Amniotic epithelial cell (primary cell): ENCODE results near the gene TCEANC.
"Not testable (repeated sequence)": the region's sequence is repeated elsewhere in the genome, so short reads cannot be mapped to it uniquely, and the experiment has no call there.

ENCODE experiments used
- DNase-seq: peaks from one replicate; pipeline ENCODE4 v3.0.0-alpha.2; 2010; ENCODE audit warnings: low read depth

TCEANC gene

DNA sequence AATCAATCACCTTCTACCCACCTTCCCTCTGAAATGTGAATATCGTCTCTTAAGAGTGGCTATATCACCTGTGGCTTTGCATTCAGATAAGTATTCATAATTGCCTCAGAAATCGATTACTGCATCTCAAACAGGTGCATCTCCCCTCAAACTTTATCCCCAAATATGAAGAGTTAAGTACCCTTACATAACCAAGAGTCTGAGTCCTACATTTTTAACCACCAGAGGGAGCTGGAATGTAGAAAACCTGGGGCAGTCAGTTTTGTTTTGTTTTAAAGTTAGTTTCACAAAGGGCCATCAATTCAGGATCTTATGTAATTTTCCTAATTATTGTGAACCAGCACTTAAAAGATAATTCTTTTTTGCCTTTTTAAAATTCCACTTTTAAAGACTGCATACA, 5.7 kb downstream of the TCEANC start:
- peak; percentile 59 for DNase-seq

DNA sequence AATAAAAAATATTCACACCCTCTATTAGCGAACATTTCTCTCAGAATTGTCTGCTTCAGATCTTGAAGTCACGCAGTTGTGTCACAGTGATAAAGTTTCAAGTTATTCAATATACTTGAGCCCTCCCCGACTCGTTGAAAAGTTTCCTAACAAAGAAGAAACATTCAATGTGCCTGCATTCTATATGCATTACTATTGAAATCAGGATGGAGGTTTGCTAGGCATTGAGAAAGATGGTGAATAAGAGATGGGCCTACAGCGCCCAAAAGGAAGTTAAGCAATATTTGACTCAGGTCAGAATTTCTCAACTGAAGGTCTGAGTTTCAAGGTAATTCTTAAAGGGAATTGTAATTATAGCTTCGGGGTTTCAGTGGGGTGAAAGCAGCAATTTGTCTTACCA, 6.1 kb downstream of the TCEANC start:
- peak; percentile 86 for DNase-seq

DNA sequence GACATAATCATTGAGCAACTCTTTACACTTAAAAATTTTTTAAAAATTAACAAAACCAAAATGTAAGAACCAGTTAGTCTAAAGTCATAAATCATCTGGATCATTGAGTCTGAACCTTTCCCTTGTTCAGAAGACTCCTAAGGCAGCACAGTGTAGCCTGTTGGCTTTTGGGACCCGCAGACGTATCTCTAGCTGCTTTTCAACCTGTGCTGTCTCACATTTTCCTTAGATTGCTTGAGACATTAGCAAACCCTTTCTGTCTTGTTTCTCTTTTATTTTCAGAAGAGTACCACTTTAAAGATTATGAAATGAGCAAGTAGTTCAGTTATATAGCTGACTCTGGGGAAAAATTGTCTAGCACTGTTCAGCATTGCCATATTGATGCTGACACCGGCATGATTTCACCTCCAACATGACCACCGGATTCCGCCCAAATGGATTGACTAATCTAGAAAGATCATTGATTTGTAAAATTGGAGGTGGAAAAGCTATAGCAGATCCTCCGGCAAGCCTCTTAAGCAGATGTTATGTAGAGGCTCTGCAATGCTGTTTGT, 8.9 kb downstream of the TCEANC start:
- peak; percentile 18 for DNase-seq

DNA sequence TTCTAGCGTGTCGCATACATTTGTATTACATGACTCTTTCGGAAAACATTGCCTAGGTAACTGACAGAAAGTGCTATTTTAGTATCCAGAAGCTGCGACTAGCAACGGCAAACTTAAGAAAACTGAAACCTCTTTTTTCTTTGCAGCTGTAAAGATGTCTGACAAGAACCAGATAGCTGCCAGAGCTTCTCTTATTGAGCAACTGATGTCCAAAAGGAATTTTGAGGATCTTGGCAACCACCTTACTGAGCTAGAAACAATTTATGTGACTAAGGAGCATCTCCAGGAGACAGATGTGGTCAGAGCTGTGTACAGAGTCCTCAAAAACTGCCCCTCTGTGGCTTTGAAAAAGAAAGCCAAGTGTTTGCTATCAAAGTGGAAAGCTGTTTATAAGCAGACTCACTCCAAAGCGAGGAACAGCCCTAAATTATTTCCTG, 9.4 kb downstream of the TCEANC start:
- DNase-seq = peak; percentile 94

DNA sequence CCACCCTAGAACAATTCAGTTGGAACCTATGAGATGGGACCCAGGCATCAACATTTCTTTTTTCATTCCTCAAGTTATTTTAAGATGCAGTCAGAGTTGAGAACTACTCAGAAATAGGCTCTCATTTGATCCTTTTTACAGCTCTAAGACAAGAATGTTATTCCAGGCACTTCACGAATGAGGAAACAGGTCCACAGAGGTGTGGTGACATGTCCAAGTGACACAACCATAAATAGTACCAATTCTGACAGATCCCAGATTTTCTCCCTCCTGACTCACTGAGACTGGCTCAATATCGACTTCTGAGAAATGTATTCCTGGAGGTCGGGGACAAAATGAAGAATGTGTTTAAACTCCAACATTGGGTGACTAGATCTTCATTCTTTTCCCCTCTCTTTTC, 11.1 kb downstream of the TCEANC start:
- DNase-seq = no peak

DNA sequence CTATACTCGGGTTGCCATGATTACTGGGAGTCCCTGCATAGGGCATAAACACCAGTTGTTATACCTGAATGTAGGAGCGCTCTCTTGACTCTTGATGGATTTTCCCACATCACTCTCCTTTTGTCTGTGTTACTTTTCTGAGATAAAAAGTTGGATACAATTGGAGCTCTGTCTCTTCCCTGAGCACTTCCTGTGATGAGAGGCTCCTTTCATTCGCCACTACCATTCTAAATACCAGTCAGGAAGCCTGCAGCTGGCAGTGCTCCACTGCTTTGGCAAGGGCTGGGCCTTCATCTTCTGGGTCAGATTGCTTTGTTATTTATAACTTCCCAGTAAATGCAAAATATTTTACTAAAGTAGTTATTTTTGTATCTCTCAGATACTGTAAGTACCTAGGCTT, 13.9 kb downstream of the TCEANC start:
- no peak for DNase-seq

DNA sequence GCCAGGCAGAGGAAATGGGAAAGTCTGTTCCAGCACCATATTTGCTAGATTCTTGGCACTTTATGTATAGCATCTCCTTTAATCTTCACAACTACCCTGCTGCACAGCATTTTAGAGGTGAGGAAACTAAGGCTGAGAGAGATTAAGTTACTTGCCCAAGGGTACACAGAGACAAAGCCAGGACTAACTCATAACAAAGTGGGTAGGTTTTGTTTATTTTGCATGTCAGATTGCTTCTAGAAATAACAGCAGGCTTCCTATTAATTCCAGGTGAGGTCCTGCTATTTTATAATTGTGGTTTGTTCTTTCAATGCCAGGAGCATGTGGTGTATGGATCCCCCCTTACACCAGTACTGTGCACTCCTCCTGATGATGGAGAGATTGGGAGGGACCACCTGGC, 15.0 kb downstream of the TCEANC start:
- no peak for DNase-seq

DNA sequence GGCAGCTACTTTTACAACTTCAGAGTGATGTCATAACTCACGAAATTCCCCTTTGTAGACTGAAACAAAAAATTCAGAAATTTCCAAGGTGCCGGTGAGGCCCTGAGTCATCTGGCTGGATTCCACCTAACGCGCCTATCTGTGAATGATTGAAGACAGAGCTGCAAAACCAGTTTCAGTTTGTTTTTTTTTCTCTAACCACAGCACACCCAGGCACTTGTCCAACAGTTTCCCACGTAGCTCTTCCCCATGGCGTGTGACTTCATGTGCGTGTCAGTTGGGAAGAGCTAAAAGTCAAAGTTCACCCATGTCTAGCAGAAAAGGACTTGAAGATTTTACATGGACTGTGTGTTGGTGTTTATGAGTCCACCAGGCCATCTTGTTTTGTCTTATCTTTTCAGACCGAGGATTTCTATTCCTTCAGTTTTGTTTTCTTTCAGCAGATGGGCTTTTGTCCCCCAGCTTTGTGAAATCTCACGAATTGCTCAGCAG, 16.4 kb downstream of the TCEANC start:
- peak; percentile 97 for DNase-seq

DNA sequence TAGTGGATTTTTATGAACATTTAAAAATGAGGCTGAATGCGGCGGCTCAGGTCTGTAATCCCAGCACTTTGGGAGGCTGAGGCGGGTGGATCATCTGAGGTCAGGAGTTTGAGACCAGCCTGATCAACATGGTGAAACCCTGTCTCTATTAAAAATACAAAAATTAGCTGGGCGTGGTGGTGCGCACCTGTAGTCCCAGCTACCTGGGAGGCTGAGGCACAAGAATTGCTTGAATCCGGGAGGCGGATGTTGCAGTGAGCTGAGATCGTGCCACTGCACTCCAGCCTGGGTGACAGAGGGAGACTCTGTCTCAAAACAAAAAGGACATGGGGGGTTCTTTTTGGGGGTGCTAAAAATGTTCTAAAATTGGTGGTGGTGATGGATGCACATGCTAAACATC, 16.8 kb downstream of the TCEANC start:
- not testable (repeated sequence) for DNase-seq

DNA sequence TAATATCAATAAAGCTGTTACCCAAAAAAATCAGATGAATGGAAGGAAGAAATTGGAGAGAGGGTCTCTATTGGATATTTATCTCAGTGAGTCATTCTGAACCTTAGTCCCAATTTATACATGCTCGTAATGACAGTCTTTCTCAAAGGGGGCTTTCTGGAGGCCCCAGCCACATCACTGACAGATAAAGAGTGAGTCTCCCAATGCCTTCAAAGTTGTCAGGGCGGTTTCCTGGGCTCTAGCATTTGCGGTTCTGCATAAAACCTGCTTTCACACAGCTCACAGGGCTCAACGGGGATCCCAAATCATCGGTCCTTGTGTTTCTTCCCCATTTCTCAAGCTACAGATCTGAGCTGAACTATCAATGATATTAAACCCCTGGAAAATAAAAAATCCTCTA, 17.3 kb downstream of the TCEANC start:
- no peak for DNase-seq

DNA sequence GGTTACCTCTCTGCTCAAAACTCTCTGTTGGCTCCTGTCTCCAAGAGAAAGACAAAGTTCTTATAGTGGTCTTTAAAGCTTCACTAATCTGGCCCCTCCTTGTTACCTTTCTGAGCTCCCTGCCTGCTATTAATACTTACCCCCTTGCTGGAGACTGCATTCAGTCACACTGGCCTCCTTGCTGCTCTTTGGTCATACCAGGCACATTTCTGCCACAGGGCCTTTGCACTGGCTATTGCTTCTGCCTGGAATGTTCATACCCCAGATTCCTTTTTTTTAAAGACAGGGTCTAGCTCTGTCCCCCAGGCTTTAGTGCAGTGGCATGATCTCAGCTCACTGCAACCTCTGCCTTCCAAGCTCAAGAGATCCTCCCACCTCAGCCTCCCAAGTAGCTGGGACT, 20.1 kb downstream of the TCEANC start:
- DNase-seq = no peak

DNA sequence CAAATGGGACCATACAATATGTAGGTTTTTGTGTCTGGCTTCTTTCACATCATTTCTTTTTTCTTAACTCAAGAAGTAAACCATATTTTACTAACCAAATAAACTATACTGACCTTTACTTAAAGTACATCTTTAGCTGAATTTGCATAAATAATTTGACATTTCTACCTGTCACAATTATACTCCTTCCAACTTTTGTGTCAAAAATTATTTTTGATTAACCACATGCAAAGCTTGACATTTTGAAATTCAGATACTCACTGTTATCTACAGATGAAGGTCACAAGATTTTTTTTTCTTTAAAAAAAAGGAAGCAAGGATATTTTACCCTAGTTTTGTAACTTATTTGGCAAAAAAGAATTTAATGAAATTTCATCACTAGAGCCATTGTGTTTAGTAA, 23.9 kb downstream of the TCEANC start:
- DNase-seq = no peak

DNA sequence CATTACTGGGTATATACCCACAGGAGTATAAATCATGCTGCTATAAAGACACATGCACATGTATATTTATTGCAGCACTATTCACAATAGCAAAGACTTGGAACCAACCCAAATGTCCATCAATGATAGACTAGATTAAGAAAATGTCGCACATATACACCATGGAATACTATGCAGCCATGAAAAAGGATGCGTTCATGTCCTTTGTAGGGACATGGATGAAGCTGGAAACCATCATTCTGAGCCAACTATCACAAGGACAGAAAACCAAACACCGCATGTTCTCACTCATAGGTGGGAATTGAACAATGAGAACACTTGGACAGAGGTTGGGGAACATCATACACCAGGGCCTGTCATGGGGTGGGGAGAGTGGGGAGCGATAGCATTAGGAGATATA, 26.8 kb downstream of the TCEANC start:
- DNase-seq = not testable (repeated sequence)

DNA sequence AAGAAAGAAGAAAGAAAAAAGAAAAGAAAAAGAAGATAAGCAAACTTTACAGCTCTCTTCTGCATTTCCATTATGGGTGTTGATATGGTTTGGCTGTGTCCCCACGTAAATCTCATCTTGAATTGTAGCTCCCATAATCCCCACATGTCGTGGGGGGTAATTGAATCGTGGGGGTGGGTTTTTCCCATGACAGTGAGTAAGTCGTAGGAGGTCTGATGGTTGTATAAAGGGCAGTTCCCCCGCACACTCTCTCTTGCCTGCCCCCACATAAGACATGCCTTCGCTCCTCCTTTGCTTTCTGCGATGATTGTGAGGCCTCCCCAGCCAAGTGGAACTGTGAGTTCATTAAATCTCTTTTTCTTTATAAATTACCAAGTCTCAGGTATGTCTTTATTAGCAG, 28.7 kb downstream of the TCEANC start:
- DNase-seq = no peak

DNA sequence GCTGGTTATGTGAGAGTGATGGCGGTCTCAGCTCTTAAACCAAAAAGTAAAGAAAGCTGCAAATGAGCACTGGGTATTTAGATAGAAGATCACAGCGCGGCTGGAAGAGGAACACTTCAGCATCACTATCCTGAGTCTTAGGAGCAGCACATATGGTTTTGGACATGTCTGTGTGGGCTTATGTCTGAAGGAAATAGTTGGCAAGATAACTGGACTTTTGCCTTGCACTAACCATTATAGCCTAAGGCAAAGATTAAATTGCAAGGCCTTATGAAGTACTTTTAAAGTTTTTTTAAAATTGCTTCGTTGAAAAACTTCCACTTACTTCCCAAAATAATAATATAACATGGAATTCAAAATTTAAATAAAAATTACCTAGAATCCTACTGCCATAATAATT, 31.4 kb downstream of the TCEANC start:
- no peak for DNase-seq

DNA sequence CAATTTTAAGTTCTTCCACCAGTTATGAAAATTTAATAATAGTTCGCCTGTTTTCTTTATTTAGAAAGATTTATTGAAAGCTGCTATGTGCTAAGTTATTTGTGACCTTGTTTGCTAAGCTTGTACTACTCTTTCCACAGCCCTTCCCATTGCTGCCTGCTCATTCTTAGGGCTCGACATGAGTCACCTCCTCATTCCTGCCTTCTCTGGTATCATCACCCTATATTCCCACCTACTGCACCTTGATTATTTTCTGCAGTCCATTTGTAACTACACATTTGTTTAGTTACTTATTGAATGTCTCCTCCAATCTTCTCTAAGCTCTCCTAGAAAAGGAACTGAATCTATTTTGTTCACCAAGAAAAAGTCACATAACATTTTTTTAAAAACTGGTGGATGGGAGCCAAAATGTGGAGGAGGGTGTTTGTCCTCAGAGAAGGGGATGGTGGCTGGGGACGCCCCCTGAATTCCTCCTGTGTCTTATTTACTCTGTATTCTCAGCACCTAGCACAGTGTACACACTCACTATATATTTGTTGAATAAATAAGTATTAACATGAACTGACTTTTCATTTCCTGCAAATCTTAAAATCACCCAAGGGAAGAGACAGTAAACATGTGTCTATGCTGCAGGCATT, 32.3 kb downstream of the TCEANC start:
- DNase-seq = peak; percentile 56

DNA sequence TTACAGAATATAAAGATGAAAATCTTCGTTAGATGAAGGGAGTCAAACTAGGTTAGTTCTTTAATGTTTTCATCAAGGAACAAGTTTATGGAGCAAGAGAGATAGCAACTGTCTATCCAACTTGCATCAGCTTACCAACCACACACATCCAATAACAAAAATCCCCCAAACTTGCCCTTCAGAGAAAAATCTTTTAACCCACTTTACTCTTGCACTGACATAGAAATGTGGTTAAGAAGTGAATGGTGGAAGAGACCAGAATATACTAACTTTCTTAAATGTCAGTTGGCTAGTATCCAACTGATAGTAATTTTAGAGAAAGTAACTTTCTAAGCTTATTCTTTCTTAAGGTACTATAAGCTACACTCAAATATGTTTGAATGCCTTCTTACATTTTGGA, 34.3 kb downstream of the TCEANC start:
- no peak for DNase-seq

DNA sequence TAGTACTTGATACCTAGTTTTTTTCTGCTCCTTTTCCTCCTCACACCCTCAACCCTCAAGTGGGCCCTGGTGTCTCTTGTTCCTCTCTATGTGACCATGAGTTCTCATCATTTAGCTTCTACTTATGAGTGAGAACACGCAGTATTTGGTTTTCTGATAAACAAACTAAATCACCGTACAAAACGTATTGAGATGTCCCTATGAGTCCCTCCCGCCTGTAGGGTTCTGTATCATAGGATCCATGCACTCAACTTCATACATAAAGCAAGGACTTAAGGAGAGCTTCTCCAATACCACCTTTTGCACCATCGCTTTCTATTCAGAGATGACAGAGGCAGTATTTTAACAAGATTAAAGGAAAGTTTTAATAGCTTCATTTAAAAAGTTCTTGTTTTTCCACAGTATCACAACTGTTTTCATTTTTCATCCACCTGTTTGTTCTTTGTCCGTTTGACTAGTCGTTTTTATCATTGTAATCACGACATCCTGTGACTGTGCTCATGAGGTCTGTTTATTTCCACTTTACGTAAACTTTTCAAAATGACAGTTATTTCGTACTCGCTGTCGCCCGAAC, 35.5 kb downstream of the TCEANC start:
- DNase-seq = no peak

DNA sequence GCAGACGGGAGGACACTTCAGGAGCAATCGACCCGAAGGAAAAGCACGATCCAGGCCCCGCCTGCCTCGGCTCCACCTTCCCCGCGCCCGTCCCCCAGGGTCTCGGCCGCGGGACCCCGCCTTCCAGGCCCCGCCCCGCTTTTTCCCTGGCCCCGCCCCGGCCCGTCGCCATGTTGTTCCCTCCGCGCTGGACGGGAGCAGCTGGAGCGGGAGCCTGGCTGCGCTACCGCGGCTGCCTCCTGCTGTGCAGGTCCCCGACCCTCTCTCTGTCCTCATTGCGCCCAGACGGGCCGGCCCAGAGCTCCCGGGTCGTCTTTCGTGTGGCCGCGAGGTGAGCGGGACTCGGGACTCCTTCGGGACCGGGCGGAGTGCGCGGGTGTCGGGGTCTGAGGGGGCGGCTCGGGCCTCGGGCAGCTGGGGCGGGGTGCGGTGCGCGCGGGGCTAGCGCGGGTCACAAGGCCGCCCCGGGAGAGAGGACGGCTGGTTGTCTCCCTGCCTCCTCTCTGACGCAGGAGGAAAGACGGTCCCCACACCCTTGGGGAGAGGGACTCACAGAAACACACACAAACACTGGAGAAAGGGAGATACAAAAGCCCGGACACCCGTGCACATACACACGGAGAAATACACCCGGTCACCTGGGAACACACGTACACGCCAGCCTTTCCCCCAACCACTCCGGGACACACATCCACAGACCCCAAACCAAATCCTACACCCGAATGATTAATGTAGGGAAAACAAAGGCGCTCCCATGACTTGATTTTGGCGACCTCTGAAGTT, 36.2 kb downstream of the TCEANC start, which contains the start of gene RAB9A:
Gene RAB9A (plus strand): TSS at position 171 of the 783 bp plus-strand sequence. CDS start 19,619 bp downstream, outside the sequence.
- peak; percentile 41 for DNase-seq

DNA sequence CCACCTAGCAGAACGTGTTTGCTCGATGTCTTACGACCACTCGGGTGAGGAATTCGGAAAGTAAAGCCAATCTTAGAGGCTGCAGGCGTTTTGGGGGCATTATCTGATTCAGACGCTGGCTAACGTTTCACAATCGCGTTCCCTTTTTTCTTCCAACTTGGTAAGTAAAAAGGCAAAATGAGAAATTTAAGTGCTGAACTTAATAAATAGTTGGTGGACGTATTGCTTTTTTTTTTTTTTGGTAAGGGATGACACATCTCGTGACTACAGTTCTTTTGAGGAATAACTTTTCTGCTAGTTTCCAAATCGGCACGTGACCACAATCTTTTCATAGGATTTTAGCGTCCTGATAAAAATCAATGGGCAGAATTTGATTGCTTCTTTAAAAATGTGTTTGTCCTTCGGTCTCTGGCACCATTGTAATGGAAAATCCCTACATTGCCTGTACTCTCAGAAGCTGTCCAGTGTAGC, 36.8 kb downstream of the TCEANC start:
- peak; percentile 16 for DNase-seq

DNA sequence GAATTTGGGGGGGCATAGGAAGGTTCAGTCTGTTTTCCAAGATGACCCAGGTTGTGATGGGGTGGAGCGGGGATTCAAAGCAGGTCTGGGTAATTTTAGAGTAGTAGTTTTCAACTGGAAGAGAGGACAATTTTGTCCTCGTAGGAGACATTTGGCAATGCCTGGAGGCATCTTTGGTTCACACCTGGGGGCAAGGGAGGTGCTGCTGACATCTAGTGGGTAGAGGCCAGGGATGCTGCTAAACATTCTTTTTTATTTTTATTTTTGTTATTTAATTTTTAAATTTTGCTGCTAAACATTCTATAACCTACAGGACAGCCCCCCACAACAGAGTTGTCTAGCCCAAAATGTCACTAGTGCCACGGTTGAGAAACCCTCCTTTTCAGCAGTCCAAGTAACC, 37.9 kb downstream of the TCEANC start:
- DNase-seq = no peak

DNA sequence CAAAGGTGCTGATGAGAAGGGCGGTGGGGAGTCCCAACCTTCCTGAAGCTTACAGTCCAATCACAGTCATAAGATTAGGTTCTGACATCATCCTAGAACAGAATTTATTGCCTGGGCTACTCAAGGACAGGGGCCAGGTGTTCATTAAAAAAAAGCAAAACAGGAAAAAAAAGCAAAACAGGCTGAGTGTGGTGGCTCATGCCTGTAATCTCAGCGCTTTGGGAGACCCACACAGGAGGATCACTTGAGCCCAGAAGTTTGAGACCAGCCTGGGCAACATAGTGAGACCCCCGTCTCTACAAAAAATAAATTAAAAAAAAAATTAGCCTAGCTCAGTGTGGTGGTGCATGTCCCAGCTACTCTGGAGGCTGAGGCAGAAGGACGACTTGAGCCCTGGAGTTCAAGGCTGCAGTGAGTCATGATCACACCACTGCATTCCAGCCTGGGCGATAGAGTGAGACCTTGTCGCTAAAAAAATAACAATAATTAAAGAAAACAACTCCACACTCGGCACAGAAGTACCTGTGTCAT, 39.0 kb downstream of the TCEANC start:
- no peak for DNase-seq
